Measurements from ENCODE around the gene VSTM1.

DNA sequence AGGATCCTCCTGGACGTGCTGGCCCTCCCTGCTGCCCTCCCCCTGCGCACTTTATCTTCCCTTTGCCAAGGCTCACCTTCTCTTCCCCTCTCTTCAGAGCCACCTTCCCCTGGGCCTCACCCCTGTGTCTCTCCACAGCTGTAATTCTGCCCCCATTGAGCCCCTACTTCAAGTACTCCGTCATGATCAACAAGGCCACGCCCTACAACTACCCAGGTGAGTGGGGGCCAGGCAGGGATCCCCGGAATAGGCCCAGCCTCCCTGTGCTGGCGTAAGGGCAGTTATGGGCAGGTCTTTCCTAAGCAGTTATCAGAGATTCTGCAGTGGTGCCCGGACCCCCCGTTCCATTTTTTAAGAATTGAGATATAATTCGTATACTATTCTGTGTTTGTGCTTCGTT, 42.1 kb upstream of the VSTM1 start:
- no peak for TF ChIP-seq GATA2 (IDR thresholded peaks at IDR 0.05; ENCODE audit: low read depth, low read length)
- no peak for TF ChIP-seq GATA3 (IDR thresholded peaks at IDR 0.05; ENCODE audit: low read depth, low read length)

All from SH-SY5Y (cell line).